CD4-positive, alpha-beta T cell treated with Interleukin-4 for 4 hours (primary cell): ENCODE measurements around the gene APBB1IP.
"Not testable (repeated sequence)": the region's sequence is repeated elsewhere in the genome, so short reads cannot be mapped to it uniquely, and the experiment has no call there.

Experiments
- DNase-seq: peaks from one replicate; pipeline ENCODE4 v3.0.0-alpha.2; 2020

The APBB1IP gene

GRCh38 chr10:26445411-26446031, 7.4 kb downstream of the APBB1IP start:
- DNase-seq = no peak

- no peak for DNase-seq
Measured at GRCh38 chr10:26446258-26446657, 8.1 kb downstream of the APBB1IP start.

DNA sequence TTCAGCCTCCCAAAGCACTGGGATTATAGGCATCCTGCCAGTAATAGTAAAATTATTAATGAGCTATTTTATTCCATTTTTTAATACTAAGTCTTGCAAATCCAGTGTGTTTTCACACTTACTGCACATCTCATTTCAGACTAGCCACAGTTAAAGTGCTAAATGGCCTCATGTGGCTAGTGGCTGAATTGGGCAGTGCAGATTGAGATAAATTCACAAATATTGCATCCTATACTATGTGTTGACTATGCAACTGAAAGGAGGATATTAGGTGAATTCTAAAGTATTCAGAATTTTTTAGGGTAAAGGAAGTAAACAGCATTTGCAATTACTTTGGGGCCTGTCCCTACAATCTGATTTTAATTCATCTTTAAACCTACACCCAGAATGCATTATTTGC, 10.2 kb downstream of the APBB1IP start:
- DNase-seq = no peak

DNA sequence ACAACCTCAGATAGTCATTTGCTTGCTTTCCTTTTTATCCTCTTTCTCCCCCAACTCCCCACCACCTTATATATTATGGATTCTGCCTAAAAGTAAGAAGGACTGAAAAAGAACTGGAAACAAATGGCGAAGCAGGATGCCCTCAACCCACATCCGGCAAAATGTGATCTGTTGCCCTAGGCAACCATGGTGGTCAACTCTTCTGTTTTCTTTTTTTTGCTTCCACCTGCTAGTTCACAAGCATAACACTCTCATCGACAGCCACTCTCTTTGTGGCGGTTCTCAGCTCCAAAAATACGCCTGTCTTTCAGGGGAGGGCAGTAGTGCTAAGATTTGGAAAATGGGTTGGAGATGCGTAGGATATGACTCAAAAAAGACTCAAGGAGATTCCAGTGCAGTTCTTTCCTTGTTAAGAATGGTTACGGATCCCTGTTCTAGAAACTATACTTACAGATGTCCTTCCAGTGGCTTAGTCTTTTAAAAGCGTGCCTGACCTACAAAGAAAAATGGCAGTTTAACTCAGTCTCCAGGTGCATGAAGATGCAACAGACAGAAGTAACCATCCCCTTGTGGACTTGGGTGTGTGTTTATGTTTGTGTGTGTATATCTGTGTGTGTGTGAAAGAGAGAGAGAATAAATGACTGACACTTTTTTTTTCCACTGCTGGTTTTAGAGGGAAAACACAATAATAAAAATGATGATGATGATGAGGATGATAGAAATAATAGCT, 10.7 kb downstream of the APBB1IP start:
- DNase-seq = peak; percentile 89

- no peak for DNase-seq
Measured at GRCh38 chr10:26449726-26450125, 11.6 kb downstream of the APBB1IP start.

- DNase-seq = no peak
Measured at GRCh38 chr10:26451903-26452302, 13.8 kb downstream of the APBB1IP start.

- no peak for DNase-seq
Measured at GRCh38 chr10:26453850-26454249, 15.7 kb downstream of the APBB1IP start.

DNA sequence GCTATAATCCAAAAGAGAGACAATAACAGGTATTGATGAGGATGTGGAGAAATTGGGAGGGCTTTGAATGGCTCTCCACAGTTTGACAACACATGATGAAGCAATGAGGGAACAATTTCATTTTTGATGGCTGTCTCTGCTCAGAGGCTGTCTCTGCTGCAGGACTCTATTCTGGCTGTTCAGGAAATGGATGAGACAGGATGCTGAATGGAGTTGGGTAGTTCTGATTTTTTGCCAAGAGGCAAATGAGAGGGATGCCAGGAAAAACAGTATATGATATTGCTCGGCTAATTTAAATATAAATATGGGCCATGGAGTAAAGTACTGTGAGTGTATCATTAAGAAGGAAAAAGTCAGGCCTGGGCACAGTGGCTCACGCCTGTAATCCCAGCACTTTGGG, 16.8 kb downstream of the APBB1IP start:
- no peak for DNase-seq

DNA sequence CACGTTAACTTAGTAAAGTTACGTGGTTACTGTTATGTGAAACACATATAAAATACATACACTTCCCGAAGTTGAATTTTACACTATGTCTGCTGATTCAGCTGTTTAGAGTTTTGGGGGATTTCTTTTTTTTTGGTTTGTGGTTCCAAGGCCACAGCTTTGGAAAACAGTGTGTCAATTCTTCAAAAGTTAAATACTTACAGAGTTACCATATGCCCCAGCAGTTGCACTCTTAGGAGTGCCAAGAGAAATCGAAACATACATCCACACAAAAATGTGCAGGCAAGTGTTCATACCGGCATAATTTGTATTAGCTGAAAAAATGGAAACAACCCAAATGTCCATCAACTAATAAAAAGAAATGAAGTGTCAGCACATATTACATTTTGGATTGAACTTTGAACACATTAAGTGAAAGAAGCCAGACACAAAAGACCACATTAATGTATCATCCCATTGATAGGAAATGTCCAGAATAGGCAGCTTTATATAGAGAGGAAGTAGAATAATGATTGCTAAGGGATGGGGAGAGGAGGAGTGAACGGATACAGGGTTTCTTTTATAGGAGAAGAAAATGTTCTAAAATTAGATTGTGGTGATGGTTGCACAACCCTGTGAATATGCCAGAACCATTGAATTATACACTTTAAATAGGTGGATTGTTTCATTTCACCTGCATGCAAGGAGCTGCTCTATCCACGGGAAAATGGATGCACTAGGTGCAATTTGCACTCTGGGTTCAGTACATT, 17.6 kb downstream of the APBB1IP start:
- no peak for DNase-seq

GRCh38 chr10:26457088-26457487, 18.9 kb downstream of the APBB1IP start:
- DNase-seq = no peak

GRCh38 chr10:26460736-26461135, 22.6 kb downstream of the APBB1IP start:
- no peak for DNase-seq

GRCh38 chr10:26463986-26464385, 25.8 kb downstream of the APBB1IP start:
- DNase-seq = no peak

DNA sequence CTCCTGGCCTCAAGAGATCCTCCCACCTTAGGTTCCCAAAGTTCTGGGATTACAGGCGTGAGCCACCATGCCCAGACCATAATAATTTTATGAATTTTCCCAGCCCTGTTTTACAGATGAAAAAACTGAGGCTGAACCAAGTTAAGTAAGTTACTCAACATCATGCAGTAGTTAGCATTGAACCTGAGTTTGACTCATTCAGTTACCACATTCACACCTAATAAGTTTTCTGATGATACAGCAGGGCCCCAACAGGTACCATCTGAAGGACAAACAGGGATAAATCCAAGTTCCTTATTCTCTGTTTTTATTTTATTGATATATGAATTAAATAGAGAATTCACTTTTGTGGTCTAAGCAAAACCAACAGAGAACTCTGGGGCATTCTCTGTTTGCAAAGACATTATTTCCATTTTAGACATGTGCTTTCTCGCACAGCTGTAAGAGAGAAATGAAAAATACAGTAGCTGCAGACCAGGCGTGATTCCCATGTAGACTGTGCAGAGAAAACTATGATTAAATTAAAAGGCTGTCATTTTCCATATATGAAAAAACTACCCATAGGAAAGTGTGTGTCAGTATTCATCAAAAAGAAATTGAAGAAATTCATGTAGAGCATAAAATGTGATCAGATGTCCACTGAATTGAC, 26.6 kb downstream of the APBB1IP start:
- no peak for DNase-seq

GRCh38 chr10:26466531-26466930, 28.4 kb downstream of the APBB1IP start:
- DNase-seq = not testable (repeated sequence)

- peak; percentile 81 for DNase-seq
Measured at GRCh38 chr10:26467639-26468038, 29.5 kb downstream of the APBB1IP start.

DNA sequence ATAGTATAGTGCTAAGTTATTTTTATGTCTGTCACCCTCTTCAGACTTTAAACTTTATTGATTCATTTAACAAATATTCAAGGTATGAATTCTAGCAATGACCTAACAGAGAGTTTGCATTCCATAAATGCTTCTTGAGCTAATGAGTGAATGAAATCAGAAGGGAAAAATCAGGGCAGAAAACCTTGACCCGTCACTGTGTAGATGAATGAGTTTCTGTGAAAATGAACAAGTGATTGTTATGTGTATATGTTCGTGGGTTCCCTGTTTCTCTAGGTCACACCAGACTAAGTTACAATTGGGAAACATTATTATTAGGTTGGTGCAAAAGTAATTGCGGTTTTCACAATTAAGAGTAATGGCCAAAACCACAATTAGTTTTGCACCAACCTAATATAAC, 30.1 kb downstream of the APBB1IP start:
- DNase-seq = no peak

DNA sequence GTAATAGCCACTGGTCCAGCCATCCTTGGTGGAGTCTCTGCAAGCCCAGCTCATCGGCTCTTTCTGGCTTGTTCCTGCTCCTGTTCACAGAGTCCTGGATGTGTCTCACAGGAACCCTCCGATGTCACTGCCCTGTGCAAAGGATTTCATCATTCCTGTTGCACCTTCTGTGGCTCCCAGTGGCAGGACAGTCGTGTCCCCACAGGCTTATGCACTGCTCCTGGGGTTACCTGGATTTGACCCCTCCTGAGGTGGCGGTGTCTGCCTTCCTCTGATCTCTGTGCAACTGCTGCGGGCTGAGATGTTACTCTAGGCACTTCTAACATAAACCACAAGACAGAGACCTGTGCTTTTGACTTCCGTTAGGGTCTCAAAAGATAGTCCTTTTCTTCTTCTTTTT, 30.6 kb downstream of the APBB1IP start:
- DNase-seq = peak; percentile 64

DNA sequence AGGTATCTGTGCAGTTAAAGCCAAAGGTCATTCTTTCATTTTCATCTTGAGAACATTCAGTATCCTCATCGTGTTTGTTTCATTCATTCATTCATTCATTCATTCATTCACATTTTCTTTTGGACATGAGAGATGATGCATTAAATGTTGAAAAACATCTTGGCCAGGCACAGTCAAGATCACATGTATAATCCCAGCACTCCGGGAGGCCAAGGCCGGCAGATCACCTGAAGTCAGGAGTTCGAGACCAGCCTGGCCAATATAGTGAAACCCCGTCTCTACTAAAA, 34.3 kb downstream of the APBB1IP start:
- no peak for DNase-seq

DNA sequence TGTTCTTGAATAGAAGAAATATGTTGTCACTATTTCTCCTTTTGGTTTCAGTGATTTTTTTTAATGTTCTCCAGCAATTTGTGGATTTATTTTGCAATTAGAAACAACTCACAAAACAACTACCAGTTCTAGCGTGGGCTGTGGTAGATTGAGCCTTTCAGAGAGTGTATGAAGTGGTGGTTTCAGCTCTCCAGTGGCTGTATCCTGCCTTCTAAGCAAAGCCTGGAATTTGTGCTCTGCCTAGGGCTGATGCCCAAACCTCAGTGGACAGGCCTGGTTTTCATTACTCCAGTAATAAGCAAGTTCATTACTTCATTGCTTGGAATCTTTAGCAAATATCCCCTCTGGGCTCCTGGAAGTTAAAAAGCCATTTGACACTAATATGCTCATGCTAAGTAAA, 35.9 kb downstream of the APBB1IP start:
- no peak for DNase-seq

GRCh38 chr10:26474845-26475244, 36.7 kb downstream of the APBB1IP start:
- DNase-seq = peak; percentile 48

- DNase-seq = no peak
Measured at GRCh38 chr10:26475386-26475785, 37.2 kb downstream of the APBB1IP start.

- DNase-seq = no peak
Measured at GRCh38 chr10:26477501-26477900, 39.4 kb downstream of the APBB1IP start.

DNA sequence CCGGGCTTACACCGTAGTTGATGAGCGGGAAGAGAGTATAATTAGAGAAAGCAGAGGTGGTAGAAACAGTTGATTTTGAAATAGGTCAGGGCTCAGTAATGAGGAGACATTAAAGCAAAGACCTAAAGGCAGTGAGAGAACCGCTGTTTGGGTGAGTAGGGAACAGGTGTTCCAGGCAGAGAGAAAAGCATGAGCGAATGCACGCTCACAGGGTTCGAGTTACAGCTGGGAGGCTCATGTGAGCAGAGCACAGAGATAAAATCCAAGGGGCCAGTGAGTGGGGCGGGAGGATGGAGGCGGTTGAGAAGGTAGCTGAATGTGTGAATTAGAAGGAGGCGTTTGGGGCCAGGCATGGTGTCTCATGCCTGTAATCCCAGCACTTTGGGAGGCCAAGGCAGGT, 39.9 kb downstream of the APBB1IP start:
- no peak for DNase-seq
